HepG2 (cell line): ENCODE data around the gene CISH. TPM values are rescaled to one million over a fixed set of nuclear protein-coding genes. Genes with fewer than 3 reads are reported as not detected.

Experiments used
- ATAC-seq: fragments of 200-7000 bp; cut with Tn5 transposase; 3 replicates; pipeline ENCODE4 v1.9.1; 2020; ENCODE audit warnings: mild to moderate bottlenecking, moderate library complexity
- BruUV-seq: library from RNA; stranded (reverse); fragments of 400-500 nt; replicated peaks from 2 replicates; lab custom pipeline; 2021; lab: Mats Ljungman, UMichigan
- CTCF ChIA-PET: fragments of 300-600 bp; formaldehyde crosslinking; extraction: SDS; loops from one replicate; lab custom pipeline; 2021; ENCODE audit warnings: low total read pairs, inconsistent platforms, low intra/inter-chr PET ratio; lab: Yijun Ruan, JAX
- POLR2A ChIA-PET: fragments of 350-600 bp; sonication (Branson Sonifier 250); formaldehyde crosslinking; loops from one replicate; lab custom pipeline; 2020; ENCODE audit warnings: antibody characterized with exemption, inconsistent platforms; lab: Yijun Ruan, JAX
- DNase-seq: peaks from one replicate; pipeline ENCODE4 v3.0.0-alpha.2; 2015; ENCODE audit warnings: low spot score
- FAIRE-seq: peaks from 3 replicates; lab custom pipeline; 2011; peaks lifted over from hg19 to GRCh38; lab: Jason Lieb, UNC
- H2AFZ ChIP-seq: one replicate; pipeline ENCODE4 v1.6.1; 2011; ENCODE audit warnings: low read length, inconsistent platforms
- H3K27ac ChIP-seq: fragments of 300-600 bp; 3 replicates; pipeline ENCODE4 v1.8.0; 2011; ENCODE audit warnings: mixed run types, mild to moderate bottlenecking, mixed read lengths, low read length, inconsistent platforms; ENCODE audit not compliant: insufficient read depth; ENCODE audit errors: extremely low read length
- H3K27me3 ChIP-seq, 2 experiments: fragments of 200-600 bp in 1 of 2; 2 replicates in 1 of 2; 3 replicates in 1 of 2; pipeline versions ENCODE4 v1.6.0 to v1.8.0; 2011; ENCODE audit warnings: low read length in 2 of 2, mild to moderate bottlenecking in 2 of 2, moderate library complexity in 2 of 2, inconsistent platforms in 1 of 2; ENCODE audit not compliant: insufficient read depth in 2 of 2, control insufficient read depth in 1 of 2
- H3K36me3 ChIP-seq, 2 experiments: fragments of 200-600 bp in 1 of 2; replicated peaks in 1 of 2; 2 replicates in 1 of 2; 3 replicates in 1 of 2; pipeline versions ENCODE4 v1.5.1 to v1.8.0; 2011; ENCODE audit warnings: low read length in 2 of 2, inconsistent platforms in 1 of 2; ENCODE audit not compliant: insufficient read depth in 2 of 2, control insufficient read depth in 1 of 2
- H3K4me1 ChIP-seq: 2 replicates; pipeline ENCODE4 v1.5.1; 2012; ENCODE audit warnings: low read length, inconsistent platforms; ENCODE audit not compliant: insufficient read depth
- H3K4me2 ChIP-seq: 2 replicates; pipeline ENCODE4 v1.6.0; 2011; ENCODE audit warnings: low read depth, low read length, inconsistent platforms
- H3K4me3 ChIP-seq, 3 experiments: fragments of 200-600 bp in 1 of 3; sonication (generic), shearing (Covaris generic) in 1 of 3; replicated peaks in 1 of 3; 2 replicates each; pipeline ENCODE4 v1.5.1; 2011 to 2016; ENCODE audit warnings: low read length in 3 of 3, inconsistent platforms in 2 of 3, low read depth in 2 of 3, mild to moderate bottlenecking in 2 of 3, control low read depth in 1 of 3, mixed read lengths in 1 of 3; ENCODE audit not compliant: insufficient read depth in 1 of 3
- H3K79me2 ChIP-seq: one replicate; pipeline ENCODE4 v1.6.1; 2011; ENCODE audit warnings: low read length, inconsistent platforms; ENCODE audit not compliant: insufficient read depth
- H3K9ac ChIP-seq: 2 replicates; pipeline ENCODE4 v1.6.0; 2011; ENCODE audit warnings: mild to moderate bottlenecking, low read depth, low read length, inconsistent platforms; ENCODE audit not compliant: insufficient read depth
- H3K9me3 ChIP-seq: 2 replicates; pipeline ENCODE4 v1.5.1; 2012; ENCODE audit warnings: mild to moderate bottlenecking, low read length
- H4K20me1 ChIP-seq: 2 replicates; pipeline ENCODE4 v1.6.0; 2011; ENCODE audit warnings: inconsistent platforms, mild to moderate bottlenecking, low read length, moderate library complexity; ENCODE audit not compliant: insufficient read depth
- AHR ChIP-seq: IDR thresholded peaks from 2 replicates; pipeline ENCODE4 v1.6.1; 2018; ENCODE audit warnings: missing genetic modification reagents, missing compliant biosample characterization
- DNMT1 ChIP-seq: sonication (generic); formaldehyde crosslinking; IDR thresholded peaks from 2 replicates; pipeline ENCODE4 v1.5.1; 2020; ENCODE audit warnings: mild to moderate bottlenecking, missing genetic modification reagents
- NR2F6 ChIP-seq, 2 experiments: IDR thresholded peaks; 2 replicates each; pipeline ENCODE4 v1.6.1; 2016; ENCODE audit warnings: antibody characterized with exemption in 1 of 2, mild to moderate bottlenecking in 1 of 2
- SNRNP70 ChIP-seq: fragments of 200-400 bp; formaldehyde crosslinking; IDR thresholded peaks from 2 replicates; pipeline ENCODE4 v1.6.1; 2017; ENCODE audit warnings: mild to moderate bottlenecking, low read depth, low read length, moderate library complexity
- STAG1 ChIP-seq: sonication (generic); formaldehyde crosslinking; IDR thresholded peaks from 2 replicates; pipeline ENCODE4 v1.4.0; 2020; ENCODE audit warnings: missing genetic modification reagents
- ZC3H13 ChIP-seq: sonication (generic); formaldehyde crosslinking; IDR thresholded peaks from 2 replicates; pipeline ENCODE4 v1.8.1; 2023; ENCODE audit warnings: mild to moderate bottlenecking, missing genetic modification reagents, moderate library complexity
- ZFP36L1 ChIP-seq: sonication (generic); formaldehyde crosslinking; IDR thresholded peaks from 2 replicates; pipeline ENCODE4 v1.8.0; 2022; ENCODE audit warnings: mild to moderate bottlenecking, missing genetic modification reagents, moderate library complexity
- WGBS: methylation state at CpG from one replicate; pipeline ENCODE4 v1.1.6; 2017; ENCODE audit warnings: low lambda C conversion rate; 5-methylcytosine and 5-hydroxymethylcytosine counted together
- in situ Hi-C: cut with HindIII; loops from 2 replicates; pipeline ENCODE4 v1.10.0; 2017; ENCODE audit warnings: low pct_unique_long_range_greater_than_20kb; ENCODE audit not compliant: extremely low pct_ligation_motif_present
- intact Hi-C: fragments of 100-400 bp; cut with micrococcal nuclease; formaldehyde crosslinking; loops from one replicate; pipeline ENCODE4 v1.10.0; 2022; ENCODE audit not compliant: unreplicated experiment
- polyA plus RNA-seq, 8 experiments: library from polyadenylated mRNA; depleted of rRNA in 3 of 8; stranded (reverse) in 7 of 8; unstranded in 1 of 8; fragments of >200 nt; fragmentation: Illumina TruSeq in 4 of 8; extraction: Trizol in 4 of 8; gene quantifications; 2 replicates each; pipeline versions ENCODE4 v1.2.1 to v1.2.3, GENCODE V29; 2011 to 2016; ENCODE audit warnings: low read depth in 4 of 8, missing spikeins in 1 of 8, mixed read lengths in 1 of 8; ENCODE audit not compliant: insufficient read depth in 1 of 8
- total RNA-seq, 5 experiments: library from RNA; depleted of rRNA; stranded (reverse); fragments of >200 nt; fragmentation: Illumina TruSeq; extraction: Trizol; gene quantifications; 2 replicates each; pipeline ENCODE4 v1.2.3, GENCODE V29; 2016; ENCODE audit warnings: low read depth in 1 of 5
- TF ChIP-seq, protein P1 (sequence below): sonication (generic); formaldehyde crosslinking; IDR thresholded peaks from 2 replicates; pipeline ENCODE4 v1.8.0; 2023; ENCODE audit warnings: mild to moderate bottlenecking, missing genetic modification reagents
- TF ChIP-seq, protein P2 (sequence below): sonication (generic); formaldehyde crosslinking; IDR thresholded peaks from 2 replicates; pipeline ENCODE4 v1.4.0; 2020; ENCODE audit warnings: missing genetic modification reagents

The CISH gene
- total and polyA plus RNA-seq, 2 of the 13 experiments (the other 11 are each of a cell fraction or from before 2014, with no cell fraction given), result 0.91 to 1.5 TPM

DNA sequence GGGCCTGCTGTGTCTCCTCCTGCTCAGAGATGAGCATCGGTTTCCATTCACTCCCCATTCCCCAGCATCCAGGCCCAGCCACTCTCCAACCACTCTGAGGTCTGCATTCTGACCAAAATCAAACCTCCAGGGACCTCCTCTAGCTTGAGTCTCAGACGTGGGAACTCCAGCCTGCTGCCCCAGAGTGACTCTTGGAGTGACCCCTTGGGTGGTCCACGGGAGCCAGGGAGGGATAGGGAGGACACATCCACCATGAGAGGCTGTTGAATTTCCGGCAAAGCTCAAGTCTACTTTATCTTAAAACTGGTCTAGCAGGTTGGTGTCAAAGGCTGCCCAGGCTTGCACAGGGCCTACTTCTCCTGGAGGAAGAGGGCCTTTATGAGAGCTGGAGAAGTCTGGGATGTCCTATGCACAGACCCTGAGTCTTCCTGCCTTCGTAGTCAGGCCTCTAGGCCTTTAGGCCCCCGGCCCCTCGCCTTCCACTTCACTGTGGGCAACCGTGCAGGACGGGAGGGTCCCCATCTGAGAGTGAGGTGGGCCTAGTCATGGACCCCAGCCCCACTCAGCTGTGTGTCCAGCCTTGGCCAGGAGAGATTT is 8.9 kb downstream of the CISH start:
- Histone ChIP-seq H4K20me1 (no peaks in the 10 kb centered on the region), H3K4me2 (0 out of 2 replicates have a peak overlapping the region, but pooled peaks have one; percentile 98), H3K27me3 (no peaks in the 10 kb centered on the region), H3K27ac (peak overlapping the region; percentile 97), H3K79me2 (no peaks in the 10 kb centered on the region), H2AFZ (no peak overlapping the region), H3K36me3 (0 out of 5 replicates have a peak, but pooled peaks cover 0 to 5% of the 10 kb centered on the region in 2 experiments), H3K9me3 (no peaks in the 10 kb centered on the region), H3K9ac (peak overlapping the region; percentile 25; the same call in 1 of the 2 replicates), H3K4me1 (peaks cover 79% of the 10 kb centered on the region), H3K4me3 (no peak overlapping the region)
- no peak for ATAC-seq
- intact Hi-C loops (no loop called here), in situ Hi-C loops (no loop called here)
- no peak for DNase-seq
- no TSS peak for BruUV-seq
- ChIA-PET POLR2A (interaction anchor here (0.9 to 4.7 kb wide), 10 partner anchors 9 to 897 kb away, joined by 3 to 176 read pairs (median 17); partner anchors contain the start of genes C3orf18, CISH, DCAF1 and HEMK1), CTCF (no interaction called here)
- TF ChIP-seq NR2F6 (IDR thresholded peaks at IDR 0.05), result no peak
- no peak for TF ChIP-seq NR2F6 (CRISPR knock-in tag; IDR thresholded peaks at IDR 0.05)
- no peak for TF ChIP-seq DNMT1 (CRISPR knock-in tag)
- no peak for TF ChIP-seq STAG1 (CRISPR knock-in tag)
- TF ChIP-seq ZC3H13 (CRISPR knock-in tag), result no peak
- TF ChIP-seq AHR (CRISPR knock-in tag), result 0 out of 2 replicates have a peak, but pooled peaks have one; percentile 6
- no peak for TF ChIP-seq ZFP36L1
- no peak for TF ChIP-seq SNRNP70
- TF ChIP-seq, protein P1, sequence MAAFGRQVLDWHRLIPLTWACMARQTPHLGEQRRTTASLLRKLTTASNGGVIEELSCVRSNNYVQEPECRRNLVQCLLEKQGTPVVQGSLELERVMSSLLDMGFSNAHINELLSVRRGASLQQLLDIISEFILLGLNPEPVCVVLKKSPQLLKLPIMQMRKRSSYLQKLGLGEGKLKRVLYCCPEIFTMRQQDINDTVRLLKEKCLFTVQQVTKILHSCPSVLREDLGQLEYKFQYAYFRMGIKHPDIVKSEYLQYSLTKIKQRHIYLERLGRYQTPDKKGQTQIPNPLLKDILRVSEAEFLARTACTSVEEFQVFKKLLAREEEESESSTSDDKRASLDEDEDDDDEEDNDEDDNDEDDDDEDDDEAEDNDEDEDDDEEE (CRISPR knock-in tag), result no peak
- TF ChIP-seq, protein P2, sequence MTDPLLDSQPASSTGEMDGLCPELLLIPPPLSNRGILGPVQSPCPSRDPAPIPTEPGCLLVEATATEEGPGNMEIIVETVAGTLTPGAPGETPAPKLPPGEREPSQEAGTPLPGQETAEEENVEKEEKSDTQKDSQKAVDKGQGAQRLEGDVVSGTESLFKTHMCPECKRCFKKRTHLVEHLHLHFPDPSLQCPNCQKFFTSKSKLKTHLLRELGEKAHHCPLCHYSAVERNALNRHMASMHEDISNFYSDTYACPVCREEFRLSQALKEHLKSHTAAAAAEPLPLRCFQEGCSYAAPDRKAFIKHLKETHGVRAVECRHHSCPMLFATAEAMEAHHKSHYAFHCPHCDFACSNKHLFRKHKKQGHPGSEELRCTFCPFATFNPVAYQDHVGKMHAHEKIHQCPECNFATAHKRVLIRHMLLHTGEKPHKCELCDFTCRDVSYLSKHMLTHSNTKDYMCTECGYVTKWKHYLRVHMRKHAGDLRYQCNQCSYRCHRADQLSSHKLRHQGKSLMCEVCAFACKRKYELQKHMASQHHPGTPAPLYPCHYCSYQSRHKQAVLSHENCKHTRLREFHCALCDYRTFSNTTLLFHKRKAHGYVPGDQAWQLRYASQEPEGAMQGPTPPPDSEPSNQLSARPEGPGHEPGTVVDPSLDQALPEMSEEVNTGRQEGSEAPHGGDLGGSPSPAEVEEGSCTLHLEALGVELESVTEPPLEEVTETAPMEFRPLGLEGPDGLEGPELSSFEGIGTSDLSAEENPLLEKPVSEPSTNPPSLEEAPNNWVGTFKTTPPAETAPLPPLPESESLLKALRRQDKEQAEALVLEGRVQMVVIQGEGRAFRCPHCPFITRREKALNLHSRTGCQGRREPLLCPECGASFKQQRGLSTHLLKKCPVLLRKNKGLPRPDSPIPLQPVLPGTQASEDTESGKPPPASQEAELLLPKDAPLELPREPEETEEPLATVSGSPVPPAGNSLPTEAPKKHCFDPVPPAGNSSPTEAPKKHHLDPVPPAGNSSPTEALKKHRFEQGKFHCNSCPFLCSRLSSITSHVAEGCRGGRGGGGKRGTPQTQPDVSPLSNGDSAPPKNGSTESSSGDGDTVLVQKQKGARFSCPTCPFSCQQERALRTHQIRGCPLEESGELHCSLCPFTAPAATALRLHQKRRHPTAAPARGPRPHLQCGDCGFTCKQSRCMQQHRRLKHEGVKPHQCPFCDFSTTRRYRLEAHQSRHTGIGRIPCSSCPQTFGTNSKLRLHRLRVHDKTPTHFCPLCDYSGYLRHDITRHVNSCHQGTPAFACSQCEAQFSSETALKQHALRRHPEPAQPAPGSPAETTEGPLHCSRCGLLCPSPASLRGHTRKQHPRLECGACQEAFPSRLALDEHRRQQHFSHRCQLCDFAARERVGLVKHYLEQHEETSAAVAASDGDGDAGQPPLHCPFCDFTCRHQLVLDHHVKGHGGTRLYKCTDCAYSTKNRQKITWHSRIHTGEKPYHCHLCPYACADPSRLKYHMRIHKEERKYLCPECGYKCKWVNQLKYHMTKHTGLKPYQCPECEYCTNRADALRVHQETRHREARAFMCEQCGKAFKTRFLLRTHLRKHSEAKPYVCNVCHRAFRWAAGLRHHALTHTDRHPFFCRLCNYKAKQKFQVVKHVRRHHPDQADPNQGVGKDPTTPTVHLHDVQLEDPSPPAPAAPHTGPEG (CRISPR knock-in tag), result 0 out of 2 replicates have a peak, but pooled peaks have one; percentile 24
- 97% methylated on average over 7 of the region's 9 CpGs for WGBS
- no peak for FAIRE-seq
